H9 (cell line): ENCODE results near the gene MLLT6. TPM values are rescaled to one million over a fixed set of nuclear protein-coding genes. Genes with fewer than 3 reads are reported as not detected.
A peak's percentile ranks its signal among the peaks of the same experiment; 100 is the strongest.

Experiments
- DNase-seq: peaks from one replicate; pipeline ENCODE4 v3.0.0-alpha.2; 2017
- H2AFZ ChIP-seq: one replicate; pipeline ENCODE4 v1.6.1; 2013; ENCODE audit warnings: mild to moderate bottlenecking, low read length, control low read depth, moderate library complexity
- H2AK5ac ChIP-seq: 2 replicates; pipeline ENCODE4 v1.6.1; 2013; ENCODE audit warnings: low read length, control low read depth, mixed read lengths; ENCODE audit not compliant: insufficient read length
- H2BK120ac ChIP-seq: one replicate; pipeline ENCODE4 v1.6.1; 2013; ENCODE audit warnings: low read depth, mild to moderate bottlenecking, low read length, control low read depth, inconsistent platforms; ENCODE audit not compliant: poor library complexity, severe bottlenecking
- H2BK12ac ChIP-seq: 2 replicates; pipeline ENCODE4 v1.6.1; 2013; ENCODE audit warnings: low read length, control low read depth, mixed read lengths, low read depth; ENCODE audit not compliant: insufficient read length
- H2BK15ac ChIP-seq: 2 replicates; pipeline ENCODE4 v1.6.1; 2013; ENCODE audit warnings: low read depth, low read length, control low read depth
- H2BK20ac ChIP-seq: one replicate; pipeline ENCODE4 v1.6.1; 2013; ENCODE audit warnings: low read depth, mild to moderate bottlenecking, low read length, control low read depth, inconsistent platforms; ENCODE audit not compliant: poor library complexity, severe bottlenecking
- H2BK5ac ChIP-seq: 2 replicates; pipeline ENCODE4 v1.6.1; 2013; ENCODE audit warnings: low read length, control low read depth, mixed read lengths; ENCODE audit not compliant: insufficient read length
- H3K14ac ChIP-seq: 2 replicates; pipeline ENCODE4 v1.6.1; 2013; ENCODE audit warnings: low read length, control low read depth; ENCODE audit not compliant: insufficient read depth
- H3K18ac ChIP-seq: 2 replicates; pipeline ENCODE4 v1.6.1; 2013; ENCODE audit warnings: low read depth, mild to moderate bottlenecking, mixed read lengths, low read length, control low read depth; ENCODE audit not compliant: insufficient read length
- H3K23ac ChIP-seq: 2 replicates; pipeline ENCODE4 v1.6.1; 2013; ENCODE audit warnings: low read length, control low read depth, mixed read lengths, low read depth; ENCODE audit not compliant: insufficient read length
- H3K23me2 ChIP-seq: 2 replicates; pipeline ENCODE4 v1.6.1; 2013; ENCODE audit warnings: low read depth, mild to moderate bottlenecking, mixed read lengths, low read length, control low read depth; ENCODE audit not compliant: insufficient read length, poor library complexity, severe bottlenecking
- H3K27ac ChIP-seq: 2 replicates; pipeline ENCODE4 v1.5.1; 2013; ENCODE audit warnings: low read length, control low read depth, mixed read lengths, low read depth; ENCODE audit not compliant: insufficient read length
- H3K27me3 ChIP-seq: 2 replicates; pipeline ENCODE4 v1.6.1; 2013; ENCODE audit warnings: low read length, control low read depth, inconsistent platforms; ENCODE audit not compliant: insufficient read depth
- H3K4ac ChIP-seq: 2 replicates; pipeline ENCODE4 v1.6.1; 2013; ENCODE audit warnings: low read depth, mild to moderate bottlenecking, control low read depth, inconsistent platforms, low read length, moderate library complexity
- H3K4me1 ChIP-seq: 2 replicates; pipeline ENCODE4 v1.6.1; 2013; ENCODE audit warnings: low read length, control low read depth, inconsistent platforms; ENCODE audit not compliant: insufficient read depth
- H3K4me2 ChIP-seq: 2 replicates; pipeline ENCODE4 v1.6.1; 2013; ENCODE audit warnings: low read length, control low read depth, mixed read lengths; ENCODE audit not compliant: insufficient read length, insufficient read depth
- H3K56ac ChIP-seq: 2 replicates; pipeline ENCODE4 v1.6.1; 2013; ENCODE audit warnings: low read depth, mild to moderate bottlenecking, mixed read lengths, low read length, control low read depth; ENCODE audit not compliant: insufficient read length
- H3K79me1 ChIP-seq: 2 replicates; pipeline ENCODE4 v1.6.1; 2013; ENCODE audit warnings: low read depth, mild to moderate bottlenecking, moderate library complexity, low read length, control low read depth, inconsistent platforms; ENCODE audit not compliant: insufficient read depth, poor library complexity, severe bottlenecking
- H3K79me2 ChIP-seq: 2 replicates; pipeline ENCODE4 v1.6.1; 2013; ENCODE audit warnings: low read length, control low read depth, inconsistent platforms; ENCODE audit not compliant: insufficient read depth
- H3K9ac ChIP-seq: 2 replicates; pipeline ENCODE4 v1.6.1; 2013; ENCODE audit warnings: low read length, control low read depth, mixed read lengths; ENCODE audit not compliant: insufficient read length; ENCODE audit errors: extremely low read depth
- H3K9me3 ChIP-seq: one replicate; pipeline ENCODE4 v1.6.1; 2013; ENCODE audit warnings: low read depth, low read length, inconsistent platforms; ENCODE audit not compliant: control insufficient read depth
- H3T11ph ChIP-seq: one replicate; pipeline ENCODE4 v1.6.1; 2013; ENCODE audit warnings: mild to moderate bottlenecking, low read length, control low read depth, inconsistent platforms
- H4K20me1 ChIP-seq: one replicate; pipeline ENCODE4 v1.6.1; 2013; ENCODE audit not compliant: control insufficient read depth, insufficient read length, insufficient read depth
- H4K5ac ChIP-seq: 2 replicates; pipeline ENCODE4 v1.6.1; 2013; ENCODE audit warnings: low read depth, mild to moderate bottlenecking, mixed read lengths, low read length, control low read depth; ENCODE audit not compliant: insufficient read length
- H4K8ac ChIP-seq: replicated peaks from 2 replicates; pipeline ENCODE4 v1.6.1; 2013; ENCODE audit warnings: low read length, control low read depth, mixed read lengths, low read depth; ENCODE audit not compliant: insufficient read length
- H4K91ac ChIP-seq: 2 replicates; pipeline ENCODE4 v1.6.1; 2013; ENCODE audit warnings: low read depth, mild to moderate bottlenecking, moderate library complexity, mixed read lengths, low read length, control low read depth; ENCODE audit not compliant: insufficient read length
- H3K27ac Mint-ChIP-seq, 3 experiments: 2 replicates in 2 of 3; 3 replicates in 1 of 3; pipeline ENCODE4 v1.8.0; 2020 to 2021; ENCODE audit warnings: mixed read lengths in 3 of 3, mild to moderate bottlenecking in 1 of 3, moderate library complexity in 1 of 3
- H3K27me3 Mint-ChIP-seq: 2 replicates; pipeline ENCODE4 v1.8.0; 2021; ENCODE audit warnings: low read depth, mild to moderate bottlenecking, moderate library complexity, mixed read lengths
- H3K36me3 Mint-ChIP-seq, 3 experiments: 2 replicates in 2 of 3; 3 replicates in 1 of 3; pipeline ENCODE4 v1.8.0; 2020 to 2021; ENCODE audit warnings: low read depth in 3 of 3, mixed read lengths in 3 of 3; ENCODE audit not compliant: insufficient read depth in 1 of 3
- H3K4me1 Mint-ChIP-seq, 2 experiments: 2 replicates each; pipeline ENCODE4 v1.8.0; 2020; ENCODE audit warnings: mixed read lengths in 2 of 2
- H3K4me3 Mint-ChIP-seq, 2 experiments: 2 replicates in 1 of 2; 3 replicates in 1 of 2; pipeline ENCODE4 v1.8.0; 2020 to 2021; ENCODE audit warnings: mild to moderate bottlenecking in 2 of 2, mixed read lengths in 2 of 2, moderate library complexity in 1 of 2
- H3K9me3 Mint-ChIP-seq, 2 experiments: 2 replicates in 1 of 2; 3 replicates in 1 of 2; pipeline ENCODE4 v1.8.0; 2020; ENCODE audit warnings: mild to moderate bottlenecking in 2 of 2, mixed read lengths in 2 of 2, moderate library complexity in 1 of 2
- WGBS: extraction: QIAGEN DNeasy Blood & Tissue Kit; methylation state at CpG from one replicate; pipeline ENCODE4 v1.1.7; 2013; ENCODE audit warnings: missing lambda C conversion rate, low lambda C conversion rate, mixed read lengths; ENCODE audit not compliant: insufficient read length; ENCODE audit errors: extremely low coverage; 5-methylcytosine and 5-hydroxymethylcytosine counted together
- total RNA-seq: library from RNA; stranded (reverse); gene quantifications from 2 replicates; pipeline ENCODE4 v1.2.1, GENCODE V29; 2021
- TF ChIP-seq, protein P1 (sequence below): fragments of 200-600 bp; sonication (generic); conservative IDR thresholded peaks from 3 replicates; pipeline ENCODE4 v1.8.0; 2021; ENCODE audit warnings: antibody characterized with exemption, mild to moderate bottlenecking

Gene MLLT6
- total RNA-seq, 1 experiment from 2014 or later: 26.4 TPM

DNA sequence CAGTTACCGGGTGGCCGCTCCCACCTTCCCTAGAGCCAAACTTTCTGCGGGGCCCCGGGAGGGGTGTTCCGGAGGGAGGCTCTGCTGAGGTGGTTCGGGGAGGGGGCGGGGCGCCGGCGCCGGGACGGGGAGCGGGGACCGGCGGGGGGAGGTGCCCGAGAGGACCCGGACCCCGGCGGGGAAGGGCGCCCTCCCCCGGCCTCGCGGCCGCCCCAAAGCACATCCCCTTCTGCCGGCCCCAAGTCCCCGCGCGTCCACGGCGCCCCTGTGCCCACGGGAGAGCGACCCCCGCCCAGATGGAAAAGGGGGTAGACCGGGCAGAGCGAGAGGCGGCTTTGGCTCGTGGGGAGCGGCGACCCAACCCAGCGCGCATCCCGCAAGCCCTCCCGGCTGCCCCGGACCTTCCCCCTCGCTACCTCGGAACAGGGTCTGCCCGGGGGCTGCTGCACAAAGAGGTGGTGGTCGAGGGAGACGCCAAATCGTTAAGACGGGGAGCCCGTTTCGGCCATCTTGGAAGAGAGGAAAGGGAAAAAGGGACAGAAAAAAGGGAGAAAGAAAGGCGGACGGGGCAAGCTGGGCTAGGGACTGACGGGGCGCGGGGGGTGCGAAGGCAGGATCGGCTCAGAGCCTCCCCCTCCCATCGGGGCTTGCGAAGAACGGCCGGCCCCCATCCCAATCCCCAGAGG lies 42.5 kb downstream of the MLLT6 start:
- H3K23me2 ChIP-seq: peaks cover 44% of the 10 kb centered on the region
- no peak overlapping the region for H3K4ac ChIP-seq
- no peak overlapping the region for H2BK120ac ChIP-seq
- H3K9ac ChIP-seq: peak overlapping the region; percentile 70
- H3K9me3 ChIP-seq: no peaks in the 10 kb centered on the region
- H3K27ac Mint-ChIP-seq: peak overlapping the region; percentile 79 to 95 (median 90); a peak in 4 of 7 replicates
- H4K91ac ChIP-seq: no peak overlapping the region
- H2BK5ac ChIP-seq: no peak overlapping the region
- peak overlapping the region; percentile 89 for H3K14ac ChIP-seq
- H3K27me3 Mint-ChIP-seq: peaks cover 11% of the 10 kb centered on the region
- H2BK12ac ChIP-seq: no peak overlapping the region
- peaks cover 2 to 15% (median 13%) of the 10 kb centered on the region in 3 experiments for H3K36me3 Mint-ChIP-seq
- H3K4me2 ChIP-seq: peak overlapping the region; percentile 70
- no peak overlapping the region for H2BK20ac ChIP-seq
- H4K20me1 ChIP-seq: no peaks in the 10 kb centered on the region
- no peaks in the 10 kb centered on the region for H3K27me3 ChIP-seq
- peaks cover 5% of the 10 kb centered on the region; the same call in 1 of the 2 replicates for H3K4me1 ChIP-seq
- H3K23ac ChIP-seq: no peak overlapping the region
- H3K79me1 ChIP-seq: no peaks in the 10 kb centered on the region
- no peak overlapping the region for H3K56ac ChIP-seq
- WGBS: no CpG with 5 or more reads among the region's 64 CpGs
- H2AK5ac ChIP-seq: no peak overlapping the region
- no peak overlapping the region for H4K8ac ChIP-seq
- DNase-seq: no peak
- H3K79me2 ChIP-seq: peaks cover 39% of the 10 kb centered on the region
- TF ChIP-seq, protein P1, sequence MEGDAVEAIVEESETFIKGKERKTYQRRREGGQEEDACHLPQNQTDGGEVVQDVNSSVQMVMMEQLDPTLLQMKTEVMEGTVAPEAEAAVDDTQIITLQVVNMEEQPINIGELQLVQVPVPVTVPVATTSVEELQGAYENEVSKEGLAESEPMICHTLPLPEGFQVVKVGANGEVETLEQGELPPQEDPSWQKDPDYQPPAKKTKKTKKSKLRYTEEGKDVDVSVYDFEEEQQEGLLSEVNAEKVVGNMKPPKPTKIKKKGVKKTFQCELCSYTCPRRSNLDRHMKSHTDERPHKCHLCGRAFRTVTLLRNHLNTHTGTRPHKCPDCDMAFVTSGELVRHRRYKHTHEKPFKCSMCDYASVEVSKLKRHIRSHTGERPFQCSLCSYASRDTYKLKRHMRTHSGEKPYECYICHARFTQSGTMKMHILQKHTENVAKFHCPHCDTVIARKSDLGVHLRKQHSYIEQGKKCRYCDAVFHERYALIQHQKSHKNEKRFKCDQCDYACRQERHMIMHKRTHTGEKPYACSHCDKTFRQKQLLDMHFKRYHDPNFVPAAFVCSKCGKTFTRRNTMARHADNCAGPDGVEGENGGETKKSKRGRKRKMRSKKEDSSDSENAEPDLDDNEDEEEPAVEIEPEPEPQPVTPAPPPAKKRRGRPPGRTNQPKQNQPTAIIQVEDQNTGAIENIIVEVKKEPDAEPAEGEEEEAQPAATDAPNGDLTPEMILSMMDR: peak; percentile 40; the same call in 2 of the 3 replicates
- H3K9me3 Mint-ChIP-seq: peaks cover 0 to 3% of the 10 kb centered on the region in 2 experiments; a peak in 2 of 5 replicates
- H3K27ac ChIP-seq: no peak overlapping the region
- no peak overlapping the region for H2AFZ ChIP-seq
- no peak overlapping the region for H3T11ph ChIP-seq
- H2BK15ac ChIP-seq: no peak overlapping the region
- peak overlapping the region; percentile 97 for H3K4me3 Mint-ChIP-seq
- peaks cover 51 to 52% of the 10 kb centered on the region in 2 experiments for H3K4me1 Mint-ChIP-seq
- H3K18ac ChIP-seq: peak overlapping the region; percentile 87
- no peak overlapping the region for H4K5ac ChIP-seq
